NK-92 (cell line): Measurements from ENCODE around the gene ITGA6.

ENCODE experiments used
- DNase-seq: peaks from one replicate; lab custom pipeline; 2025; ENCODE audit not compliant: unreplicated experiment; lab: John Stamatoyannopoulos, UW

Gene ITGA6

GRCh38 chr2:172464400-172465129, 37.2 kb downstream of the ITGA6 start:
- no peak for DNase-seq

- DNase-seq: no peak
Observed at GRCh38 chr2:172465417-172466334, 38.3 kb downstream of the ITGA6 start.

GRCh38 chr2:172467382-172467781, 40.0 kb downstream of the ITGA6 start:
- DNase-seq: no peak

DNA sequence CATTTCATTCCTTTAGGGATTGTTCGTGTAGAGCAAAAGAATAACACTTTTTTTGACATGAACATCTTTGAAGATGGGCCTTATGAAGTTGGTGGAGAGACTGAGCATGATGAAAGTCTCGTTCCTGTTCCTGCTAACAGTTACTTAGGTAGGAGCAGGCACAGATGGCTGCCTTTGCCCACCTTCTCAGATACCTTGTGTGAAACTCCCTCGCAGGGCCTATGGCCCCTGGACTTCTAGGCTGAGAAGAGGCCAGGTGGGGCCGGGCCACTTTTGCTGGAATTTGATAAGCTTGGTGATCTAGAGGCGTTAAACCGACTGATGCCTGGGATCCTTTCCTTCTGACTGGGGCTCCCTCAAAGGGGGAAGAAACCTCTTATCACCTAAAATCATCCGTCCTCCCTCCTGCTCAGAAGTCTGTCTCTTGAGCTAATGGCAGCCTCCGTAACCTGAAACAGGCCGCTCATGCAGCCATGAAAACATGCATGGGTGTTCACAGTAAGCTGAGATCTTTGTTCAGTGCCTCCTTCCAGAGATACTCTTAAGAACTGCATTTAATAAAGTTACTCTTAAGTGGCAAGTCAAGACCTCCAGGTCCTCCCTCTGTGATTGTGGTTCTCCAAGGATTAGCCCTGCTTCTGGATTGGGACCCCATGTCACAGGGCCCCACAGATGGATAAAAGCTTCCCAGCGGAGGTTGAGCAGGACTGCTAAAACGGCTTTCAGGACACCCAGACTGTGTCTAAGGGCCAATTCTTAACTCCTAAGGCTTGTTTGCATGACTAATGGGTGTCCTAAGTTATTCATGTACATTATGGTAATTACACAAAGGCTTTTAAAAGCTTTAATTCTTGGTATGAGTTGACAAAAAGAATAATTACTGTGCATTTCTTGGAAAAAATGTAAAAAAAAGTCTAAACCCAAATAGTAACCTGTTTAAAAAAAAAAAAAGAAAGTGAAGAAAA, 43.9 kb downstream of the ITGA6 start:
- no peak for DNase-seq

GRCh38 chr2:172472446-172473033, 45.2 kb downstream of the ITGA6 start:
- no peak for DNase-seq

- no peak for DNase-seq
Observed at GRCh38 chr2:172473167-172473566, 45.8 kb downstream of the ITGA6 start.

DNA sequence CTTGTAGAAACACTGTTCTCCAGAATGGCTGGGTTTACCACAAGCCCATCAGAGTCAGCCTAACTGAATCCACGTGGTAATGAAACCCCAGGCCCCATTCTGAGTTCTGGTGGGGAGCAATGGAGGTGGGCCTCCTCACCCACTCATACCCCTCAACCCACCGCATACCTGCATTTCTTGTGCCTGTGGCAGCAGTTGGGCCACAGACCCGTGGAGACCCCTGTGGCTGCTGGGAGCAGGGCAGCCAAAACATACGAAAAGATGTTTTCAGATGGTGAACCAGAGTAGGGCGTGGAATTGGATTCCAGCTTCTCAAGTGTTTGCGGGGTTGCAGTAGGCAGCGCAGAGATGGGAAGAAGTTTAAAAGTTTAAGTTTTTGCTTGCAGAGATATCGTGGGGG, 51.0 kb downstream of the ITGA6 start:
- no peak for DNase-seq

GRCh38 chr2:172480301-172481218, 53.2 kb downstream of the ITGA6 start:
- no peak for DNase-seq

DNA sequence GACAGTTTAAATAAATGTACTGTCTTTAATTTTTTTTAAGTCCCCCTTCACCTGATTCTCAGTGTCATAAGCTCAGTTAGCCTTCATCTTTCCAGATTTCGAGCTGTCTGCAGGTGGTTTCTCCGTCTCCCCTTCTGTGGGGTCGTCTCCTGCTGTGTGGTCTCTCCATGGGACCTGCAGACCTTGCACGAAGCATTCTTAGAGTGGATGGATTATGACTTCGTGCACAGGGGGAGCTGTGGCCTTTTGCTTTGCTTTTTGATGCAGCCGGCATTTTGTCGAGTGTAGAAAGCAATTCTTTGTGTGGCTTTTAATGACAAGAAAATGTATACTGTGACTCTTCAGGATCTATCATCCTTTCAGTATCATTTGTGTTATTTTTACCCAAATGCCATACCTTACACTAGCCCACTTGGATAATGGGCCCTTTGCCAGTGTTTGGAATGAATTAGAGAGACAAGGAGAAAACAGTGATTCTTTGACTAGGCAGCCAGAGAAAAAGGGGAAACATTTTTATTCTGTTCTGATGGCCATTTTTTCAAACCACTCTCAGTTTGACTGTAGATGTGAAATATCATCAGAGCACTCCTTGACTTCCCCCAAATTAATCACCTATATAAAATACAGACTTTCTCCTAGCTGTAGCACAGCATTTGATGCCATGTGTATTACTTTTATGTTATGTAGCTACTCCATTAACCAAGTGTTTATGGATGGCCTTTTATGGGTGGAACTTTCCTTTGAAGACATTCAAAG, 54.3 kb downstream of the ITGA6 start:
- DNase-seq: no peak

GRCh38 chr2:172484253-172484652, 56.9 kb downstream of the ITGA6 start:
- no peak for DNase-seq

- DNase-seq: no peak
Observed at GRCh38 chr2:172484706-172485105, 57.3 kb downstream of the ITGA6 start.

GRCh38 chr2:172488556-172488955, 61.2 kb downstream of the ITGA6 start:
- DNase-seq: no peak

DNA sequence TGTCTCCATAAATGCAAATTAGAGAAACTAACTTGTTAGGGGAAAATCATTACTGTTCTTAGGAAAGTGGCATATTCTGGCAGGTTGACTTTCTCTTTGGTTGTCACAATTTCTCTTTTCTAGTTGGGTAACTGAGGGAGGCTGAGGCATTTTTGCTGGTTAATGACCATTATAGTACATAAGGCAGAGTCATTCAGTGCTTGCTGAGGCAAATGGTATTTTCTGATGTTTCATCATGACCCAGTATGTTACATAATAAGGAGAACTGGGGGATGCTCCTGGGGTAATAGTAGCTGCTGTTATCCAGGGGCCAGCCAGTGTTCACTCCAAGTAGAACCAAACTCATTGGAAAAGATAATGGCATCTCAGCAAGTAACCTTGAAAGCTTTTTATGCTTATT, 62.3 kb downstream of the ITGA6 start:
- no peak for DNase-seq

DNA sequence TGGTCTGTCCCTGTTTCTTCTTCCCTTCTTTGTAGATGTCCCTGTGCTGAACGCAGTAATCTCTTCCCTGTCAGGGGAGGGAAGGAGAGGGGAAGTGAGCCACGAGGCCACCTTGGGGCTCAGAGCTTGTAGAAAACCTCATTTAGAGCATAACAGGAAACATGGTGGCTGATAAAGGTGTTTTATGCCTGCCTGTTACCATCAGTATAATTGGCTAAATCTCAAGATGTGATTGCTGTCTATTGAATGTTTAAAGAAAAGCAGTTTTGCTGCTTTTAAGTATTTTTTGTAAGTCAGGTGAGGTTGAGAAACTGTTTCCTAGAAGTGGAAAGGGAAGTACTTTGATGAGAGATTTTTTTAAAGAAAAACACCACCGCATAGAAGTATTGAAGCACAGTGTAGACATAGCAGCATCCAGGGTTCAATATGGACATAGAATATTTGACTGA, 68.8 kb downstream of the ITGA6 start:
- no peak for DNase-seq

DNA sequence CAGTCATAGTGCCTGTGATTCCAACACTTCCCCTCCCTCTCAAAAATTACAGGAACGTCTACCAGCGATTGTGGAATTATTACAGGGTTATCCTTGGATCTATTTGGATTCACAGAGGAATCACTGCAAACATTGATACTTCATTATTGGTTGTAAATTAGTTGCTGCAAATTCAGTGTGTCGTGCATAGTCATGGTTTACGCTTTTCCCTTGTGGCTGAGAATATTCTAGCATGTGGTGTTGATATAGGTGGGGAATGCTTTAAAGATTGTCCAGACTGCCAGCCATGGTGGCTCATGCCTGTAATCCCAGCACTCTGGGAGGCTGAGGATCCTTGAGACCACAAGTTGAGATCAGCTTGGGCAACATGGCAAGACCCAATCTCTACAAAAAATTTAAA, 79.8 kb downstream of the ITGA6 start:
- no peak for DNase-seq

DNA sequence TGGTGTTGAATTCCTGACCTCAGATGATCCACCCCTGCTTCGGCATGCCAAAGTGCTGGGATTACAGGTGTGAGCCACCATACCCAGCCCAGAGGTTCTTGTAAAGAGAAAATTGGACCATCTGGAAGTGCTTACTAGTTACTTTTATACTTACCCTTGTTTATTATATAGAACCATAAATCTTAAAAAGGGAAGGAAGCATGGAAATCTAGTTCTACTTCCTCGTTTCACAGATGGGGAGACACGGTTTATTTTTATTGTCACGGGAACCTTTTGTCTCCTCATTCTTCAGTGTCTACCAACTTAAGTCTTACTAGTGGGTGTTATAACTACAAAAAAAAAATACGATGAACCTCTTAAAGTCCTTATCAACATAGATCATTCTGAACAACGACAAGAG, 82.7 kb downstream of the ITGA6 start:
- DNase-seq: no peak

DNA sequence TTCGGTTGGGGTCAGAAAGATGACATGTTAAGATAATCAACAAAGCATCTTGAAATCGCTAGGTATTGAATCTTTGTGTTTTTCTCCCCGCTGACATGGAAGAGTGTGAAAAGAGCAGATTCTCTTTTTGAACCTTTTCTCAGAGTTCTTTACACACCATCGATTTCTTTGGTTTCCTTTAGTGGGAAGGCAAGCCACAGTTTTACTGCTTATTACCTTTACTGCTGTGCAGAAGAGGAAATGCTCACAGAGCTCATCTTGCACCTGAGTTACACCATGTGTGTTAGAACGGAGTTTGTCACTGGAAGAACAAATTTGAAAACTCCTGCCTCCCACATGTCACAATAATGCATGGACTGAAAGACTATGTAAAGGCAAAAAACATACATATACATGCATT, 83.2 kb downstream of the ITGA6 start:
- DNase-seq: no peak

GRCh38 chr2:172512810-172513523, 85.6 kb downstream of the ITGA6 start:
- DNase-seq: no peak
